Measurements from ENCODE around the gene SLC7A14.
"Not testable (repeated sequence)": the region's sequence is repeated elsewhere in the genome, so short reads cannot be mapped to it uniquely, and the experiment has no call there.

The SLC7A14 gene

GRCh38 chr3:170584585-170585007 is 1.3 kb downstream of the SLC7A14 start:
- no peak overlapping the region for H3K4me3 ChIP-seq (ENCODE audit: low read depth, low read length)
- TF ChIP-seq CTCF (IDR thresholded peaks at IDR 0.05; ENCODE audit: insufficient read depth, low read depth, low read length, missing control alignments), result no peak
- peak; percentile 43 for DNase-seq (ENCODE audit: low read depth)

- DNase-seq (ENCODE audit: low read depth), result no peak
- no peak overlapping the region for H3K4me3 ChIP-seq (ENCODE audit: low read depth, low read length)
- no peak for TF ChIP-seq CTCF (IDR thresholded peaks at IDR 0.05; ENCODE audit: insufficient read depth, low read depth, low read length, missing control alignments)
Observed at GRCh38 chr3:170579646-170580045, 6.2 kb downstream of the SLC7A14 start.

- DNase-seq (ENCODE audit: low read depth), result peak; percentile 83
- H3K4me3 ChIP-seq (ENCODE audit: low read depth, low read length), result no peak overlapping the region
- TF ChIP-seq CTCF (IDR thresholded peaks at IDR 0.05; ENCODE audit: insufficient read depth, low read depth, low read length, missing control alignments), result no peak
Observed at GRCh38 chr3:170572665-170573253, 13.1 kb downstream of the SLC7A14 start.

- H3K4me3 ChIP-seq (ENCODE audit: low read depth, low read length); DNase-seq (ENCODE audit: low read depth): not testable (repeated sequence)
Observed at GRCh38 chr3:170567598-170567997, 18.3 kb downstream of the SLC7A14 start.

GRCh38 chr3:170566413-170566812 is 19.5 kb downstream of the SLC7A14 start:
- no peak for TF ChIP-seq CTCF (IDR thresholded peaks at IDR 0.05; ENCODE audit: insufficient read depth, low read depth, low read length, missing control alignments)
- DNase-seq (ENCODE audit: low read depth), result no peak
- H3K4me3 ChIP-seq (ENCODE audit: low read depth, low read length), result no peak overlapping the region

- no peak for TF ChIP-seq CTCF (IDR thresholded peaks at IDR 0.05; ENCODE audit: insufficient read depth, low read depth, low read length, missing control alignments)
- H3K4me3 ChIP-seq (ENCODE audit: low read depth, low read length), result no peak overlapping the region
- no peak for DNase-seq (ENCODE audit: low read depth)
Observed at GRCh38 chr3:170565495-170565894, 20.4 kb downstream of the SLC7A14 start.

GRCh38 chr3:170564664-170565063 is 21.2 kb downstream of the SLC7A14 start:
- H3K4me3 ChIP-seq (ENCODE audit: low read depth, low read length), result no peak overlapping the region
- no peak for TF ChIP-seq CTCF (IDR thresholded peaks at IDR 0.05; ENCODE audit: insufficient read depth, low read depth, low read length, missing control alignments)
- DNase-seq (ENCODE audit: low read depth), result peak; percentile 17

All from GM12865 (cell line).